GM06990 (cell line): Measurements from ENCODE around the gene WDR45B.

Experiments
- DNase-seq: peaks from one replicate; pipeline ENCODE4 v3.0.0-alpha.2; 2011; ENCODE audit not compliant: insufficient read length; ENCODE audit errors: extremely low read depth
- H3K27me3 ChIP-seq: replicated peaks from 2 replicates; pipeline ENCODE4 v1.6.0; 2011; ENCODE audit warnings: low read length; ENCODE audit not compliant: control insufficient read depth, insufficient read depth
- H3K36me3 ChIP-seq: 2 replicates; pipeline ENCODE4 v1.5.1; 2011; ENCODE audit warnings: low read length; ENCODE audit not compliant: control insufficient read depth, insufficient read depth
- H3K4me3 ChIP-seq: replicated peaks from 2 replicates; pipeline ENCODE4 v1.5.1; 2011; ENCODE audit warnings: low read depth, mild to moderate bottlenecking, control low read depth, low read length
- CTCF ChIP-seq: IDR thresholded peaks from 2 replicates; pipeline ENCODE4 v1.5.1; 2011; ENCODE audit warnings: low read length, control low read depth, mild to moderate bottlenecking, inconsistent platforms; ENCODE audit not compliant: insufficient read depth, poor library complexity, severe bottlenecking

Gene WDR45B

GRCh38 chr17:82602487-82602886 lies 45.8 kb downstream of the WDR45B start:
- no peak overlapping the region for H3K4me3 ChIP-seq
- H3K36me3 ChIP-seq: peaks cover 42% of the 10 kb centered on the region
- no peaks in the 10 kb centered on the region for H3K27me3 ChIP-seq
- TF ChIP-seq CTCF: no peak
- DNase-seq: no peak

GRCh38 chr17:82601447-82602000 lies 46.7 kb downstream of the WDR45B start:
- no peak for DNase-seq
- H3K36me3 ChIP-seq: peaks cover 48% of the 10 kb centered on the region
- no peak for TF ChIP-seq CTCF
- H3K4me3 ChIP-seq: no peak overlapping the region
- no peaks in the 10 kb centered on the region for H3K27me3 ChIP-seq

- peaks cover 50% of the 10 kb centered on the region for H3K36me3 ChIP-seq
- no peak for DNase-seq
- no peaks in the 10 kb centered on the region for H3K27me3 ChIP-seq
- H3K4me3 ChIP-seq: no peak overlapping the region
- TF ChIP-seq CTCF: no peak
These were observed 47.4 kb downstream of the WDR45B start for GRCh38 chr17:82600731-82601446.

DNA sequence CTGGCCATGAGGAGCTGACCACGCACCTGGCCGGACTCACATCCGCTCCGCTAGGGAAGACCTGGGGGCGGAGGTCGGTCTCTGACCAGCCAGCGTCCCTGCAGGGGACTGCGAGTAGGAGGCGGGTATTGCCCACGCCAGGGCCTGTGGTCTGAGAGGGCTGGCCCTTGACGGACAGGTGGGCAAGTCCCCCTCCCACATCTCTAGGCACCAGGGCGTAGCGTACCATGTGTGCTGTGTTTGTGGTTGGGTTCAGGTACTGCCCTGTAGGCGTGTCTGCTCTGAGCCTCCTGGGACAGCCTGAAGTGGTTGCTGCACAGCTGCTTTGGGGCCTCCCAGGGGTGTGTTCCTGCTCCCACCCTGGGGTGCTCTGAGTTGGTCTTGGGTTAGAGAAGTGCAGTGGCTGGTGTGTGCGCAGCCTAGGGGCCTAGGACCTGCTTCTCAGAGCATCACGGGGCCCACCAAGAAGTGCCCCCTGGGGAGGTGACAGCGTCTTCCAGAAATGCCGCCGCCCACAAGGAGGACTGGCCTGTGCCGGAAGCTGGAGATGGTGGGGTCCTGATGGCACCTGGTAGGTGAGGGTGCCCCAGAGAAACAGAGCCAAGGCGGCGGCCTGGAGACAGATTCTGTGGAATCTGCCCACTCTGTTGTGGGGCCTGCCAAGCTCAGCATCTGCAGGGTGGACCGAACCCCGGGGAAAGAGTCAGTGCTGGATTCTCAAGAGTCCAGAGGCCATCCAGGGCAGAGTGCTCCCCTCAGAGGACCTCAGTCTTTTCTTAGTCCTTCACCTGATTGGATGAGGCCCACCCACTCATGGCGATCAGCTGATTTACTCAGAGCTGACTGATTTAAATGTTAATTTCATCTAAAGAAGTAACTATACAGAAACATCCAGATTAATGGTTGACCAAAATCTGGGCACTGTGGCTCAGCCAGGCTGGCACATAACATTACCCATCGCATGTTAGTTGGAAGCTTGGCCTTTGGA lies 48.3 kb downstream of the WDR45B start:
- Histone ChIP-seq H3K36me3 (peaks cover 49% of the 10 kb centered on the region), H3K27me3 (no peaks in the 10 kb centered on the region), H3K4me3 (no peak overlapping the region)
- DNase-seq: no peak
- no peak for TF ChIP-seq CTCF

GRCh38 chr17:82598256-82599119 lies 49.8 kb downstream of the WDR45B start:
- peaks cover 43% of the 10 kb centered on the region for H3K36me3 ChIP-seq

More at GRCh38 chr17:82598256-82599119, 49.8 kb downstream of the WDR45B start:
- no peaks in the 10 kb centered on the region for H3K27me3 ChIP-seq
- no peak overlapping the region for H3K4me3 ChIP-seq
- no peak for TF ChIP-seq CTCF
- no peak for DNase-seq
